Measurements from ENCODE around the gene ZNF629. TPM values are rescaled to one million over a fixed set of nuclear protein-coding genes. Genes with fewer than 3 reads are reported as not detected.
A peak's percentile ranks its signal among the peaks of the same experiment; 100 is the strongest.

ZNF629 gene
- total RNA-seq, 2 experiments from 2014 or later = 1.6 to 1.7 TPM

- no peak for TF ChIP-seq CTCF (IDR thresholded peaks at IDR 0.05)
- Mint-ChIP-seq H3K27ac (no peak overlapping the region), H3K4me3 (no peak overlapping the region), H3K4me1 (ENCODE audit: low read depth) (peaks cover 16% of the 10 kb centered on the region), H3K36me3 (ENCODE audit: low read depth) (no peaks in the 10 kb centered on the region), H3K27me3 (peaks cover under 1% of the 10 kb centered on the region), H3K9me3 (no peaks in the 10 kb centered on the region)
- CTCF ChIA-PET = interaction anchor here (1.1 kb wide), 1 partner anchor 184 kb away, joined by 3 read pairs; no protein-coding TSS in a partner anchor
- peaks cover 5 to 14% of the 10 kb centered on the region in 2 experiments for H3K27me3 ChIP-seq (ENCODE audit: control insufficient read depth in 1 of 2, insufficient read depth in 2 of 2, low read length in 2 of 2)
- no peak overlapping the region for H3K4me3 ChIP-seq (ENCODE audit: low read length)
- H3K4me1 ChIP-seq (ENCODE audit: insufficient read depth, low read length) = peaks cover 17% of the 10 kb centered on the region
- DNase-seq = peak in 1 of 14 experiments; percentile 23
- H3K36me3 ChIP-seq (ENCODE audit: insufficient read depth, low read length) = no peaks in the 10 kb centered on the region
- no peaks in the 10 kb centered on the region for H3K9me3 ChIP-seq (ENCODE audit: control insufficient read depth in 1 of 2, insufficient read depth in 1 of 2, low read length in 2 of 2)
- no peak overlapping the region for H3K27ac ChIP-seq (ENCODE audit: low read depth in 1 of 2, low read length in 2 of 2)
- POLR2A ChIA-PET = interaction anchor here (0.5 kb wide), 1 partner anchor 683 kb away, joined by 5 read pairs; no protein-coding TSS in a partner anchor
- ATAC-seq (ENCODE audit: poor library complexity) = no peak
- intact Hi-C loops (cut with DNase I, micrococcal nuclease) = no loop called here
Measured at GRCh38 chr16:30782486-30783279, 4.3 kb downstream of the ZNF629 start.

- no peak overlapping the region for H3K27ac ChIP-seq (ENCODE audit: low read depth in 1 of 2, low read length in 2 of 2)
- POLR2A ChIA-PET = no interaction called here
- H3K36me3 ChIP-seq (ENCODE audit: insufficient read depth, low read length) = no peaks in the 10 kb centered on the region
- Mint-ChIP-seq H3K4me3 (no peak overlapping the region), H3K4me1 (ENCODE audit: low read depth) (peaks cover 19% of the 10 kb centered on the region), H3K36me3 (ENCODE audit: low read depth) (no peaks in the 10 kb centered on the region), H3K27ac (no peak overlapping the region), H3K27me3 (peaks cover 8% of the 10 kb centered on the region), H3K9me3 (no peaks in the 10 kb centered on the region)
- H3K27me3 ChIP-seq (ENCODE audit: control insufficient read depth in 1 of 2, insufficient read depth in 2 of 2, low read length in 2 of 2) = no peaks in the 10 kb centered on the region
- TF ChIP-seq CTCF (IDR thresholded peaks at IDR 0.05) = no peak
- CTCF ChIA-PET = interaction anchor here (0.6 kb wide), 1 partner anchor 31 kb away, joined by 3 read pairs; no protein-coding TSS in a partner anchor
- ATAC-seq (ENCODE audit: poor library complexity) (no peak), DNase-seq (no peak)
- H3K4me1 ChIP-seq (ENCODE audit: insufficient read depth, low read length) = peaks cover 11% of the 10 kb centered on the region
- intact Hi-C loops (cut with DNase I, micrococcal nuclease) = no loop called here
- H3K9me3 ChIP-seq (ENCODE audit: control insufficient read depth in 1 of 2, insufficient read depth in 1 of 2, low read length in 2 of 2) = no peaks in the 10 kb centered on the region
- no peak overlapping the region for H3K4me3 ChIP-seq (ENCODE audit: low read length)
Measured at GRCh38 chr16:30780549-30780948, 6.5 kb downstream of the ZNF629 start.

GRCh38 chr16:30780021-30780420 is 7.0 kb downstream of the ZNF629 start:
- H3K27ac Mint-ChIP-seq = no peak overlapping the region
- no peak overlapping the region for H3K4me3 Mint-ChIP-seq
- POLR2A ChIA-PET = no interaction called here
- TF ChIP-seq CTCF (IDR thresholded peaks at IDR 0.05) = no peak
- H3K9me3 Mint-ChIP-seq = no peaks in the 10 kb centered on the region
- no peaks in the 10 kb centered on the region for H3K27me3 ChIP-seq (ENCODE audit: control insufficient read depth in 1 of 2, insufficient read depth in 2 of 2, low read length in 2 of 2)
- H3K36me3 ChIP-seq (ENCODE audit: insufficient read depth, low read length) = no peaks in the 10 kb centered on the region
- peaks cover 15% of the 10 kb centered on the region for H3K4me1 ChIP-seq (ENCODE audit: insufficient read depth, low read length)
- no peaks in the 10 kb centered on the region for H3K36me3 Mint-ChIP-seq (ENCODE audit: low read depth)
- H3K27me3 Mint-ChIP-seq = peaks cover 8% of the 10 kb centered on the region
- H3K9me3 ChIP-seq (ENCODE audit: control insufficient read depth in 1 of 2, insufficient read depth in 1 of 2, low read length in 2 of 2) = no peaks in the 10 kb centered on the region
- CTCF ChIA-PET = interaction anchor here (0.5 to 0.6 kb wide), 2 partner anchors 32 to 118 kb away, joined by 3 read pairs; no protein-coding TSS in a partner anchor
- peaks cover 15% of the 10 kb centered on the region for H3K4me1 Mint-ChIP-seq (ENCODE audit: low read depth)
- ATAC-seq (ENCODE audit: poor library complexity) = no peak
- intact Hi-C loops (cut with DNase I, micrococcal nuclease) = no loop called here
- no peak for DNase-seq
- H3K27ac ChIP-seq (ENCODE audit: low read depth in 1 of 2, low read length in 2 of 2) = no peak overlapping the region
- no peak overlapping the region for H3K4me3 ChIP-seq (ENCODE audit: low read length)

Measured in CD4-positive, alpha-beta T cell (primary cell).